Thoracic aorta (tissue), 2 donors: ENCODE measurements around the gene IGF2BP3. TPM values are rescaled to one million over a fixed set of nuclear protein-coding genes. Genes with fewer than 3 reads are reported as not detected.

Experiments used
- ATAC-seq: fragments of 150-250 bp; one replicate; pipeline ENCODE4 v1.8.0; 2017; ENCODE audit warnings: low read depth; ENCODE audit not compliant: insufficient number of reproducible peaks, low FRiP score
- DNase-seq: peaks from one replicate; pipeline ENCODE4 v3.0.0-alpha.2; 2020; ENCODE audit warnings: low spot score
- H3K27ac ChIP-seq, 2 donors: fragments of 200-600 bp; sonication (generic); 1 replicate in 1 of 2; 2 replicates in 1 of 2; pipeline ENCODE4 v1.5.1; 2016; ENCODE audit warnings: mild to moderate bottlenecking in 2 of 2, moderate library complexity in 2 of 2
- H3K27me3 ChIP-seq: fragments of 200-600 bp; sonication (generic); replicated peaks from 2 replicates; pipeline ENCODE4 v1.6.0; 2016; ENCODE audit warnings: mild to moderate bottlenecking; ENCODE audit not compliant: insufficient read depth
- H3K36me3 ChIP-seq: fragments of 200-600 bp; sonication (generic); one replicate; pipeline ENCODE4 v1.5.1; 2016
- H3K4me1 ChIP-seq, 2 donors: fragments of 200-600 bp; sonication (generic); 1 replicate in 1 of 2; 2 replicates in 1 of 2; pipeline versions ENCODE4 v1.5.1 to v1.6.0; 2016; ENCODE audit warnings: low read depth in 2 of 2, mild to moderate bottlenecking in 1 of 2; ENCODE audit not compliant: control insufficient read depth in 1 of 2
- H3K4me3 ChIP-seq: fragments of 200-600 bp; sonication (generic); 2 replicates; pipeline ENCODE4 v1.5.1; 2016; ENCODE audit warnings: mild to moderate bottlenecking
- H3K9me3 ChIP-seq: fragments of 200-600 bp; sonication (generic); 2 replicates; pipeline ENCODE4 v1.5.1; 2016
- total RNA-seq, 2 donors: library from RNA; depleted of rRNA; stranded (reverse); fragments of >200 nt; gene quantifications; one replicate each; pipeline versions ENCODE4 v1.1.0 to v1.2.3, GENCODE V29; 2016
- TF ChIP-seq, protein P1 (sequence below): fragments of 200-600 bp; sonication (generic); IDR thresholded peaks from one replicate; pipeline ENCODE4 v1.5.1; 2019; ENCODE audit warnings: antibody characterized with exemption

IGF2BP3 gene
- total RNA-seq, 2 donors from 2014 or later, result 0.27 to 8.1 TPM

DNA sequence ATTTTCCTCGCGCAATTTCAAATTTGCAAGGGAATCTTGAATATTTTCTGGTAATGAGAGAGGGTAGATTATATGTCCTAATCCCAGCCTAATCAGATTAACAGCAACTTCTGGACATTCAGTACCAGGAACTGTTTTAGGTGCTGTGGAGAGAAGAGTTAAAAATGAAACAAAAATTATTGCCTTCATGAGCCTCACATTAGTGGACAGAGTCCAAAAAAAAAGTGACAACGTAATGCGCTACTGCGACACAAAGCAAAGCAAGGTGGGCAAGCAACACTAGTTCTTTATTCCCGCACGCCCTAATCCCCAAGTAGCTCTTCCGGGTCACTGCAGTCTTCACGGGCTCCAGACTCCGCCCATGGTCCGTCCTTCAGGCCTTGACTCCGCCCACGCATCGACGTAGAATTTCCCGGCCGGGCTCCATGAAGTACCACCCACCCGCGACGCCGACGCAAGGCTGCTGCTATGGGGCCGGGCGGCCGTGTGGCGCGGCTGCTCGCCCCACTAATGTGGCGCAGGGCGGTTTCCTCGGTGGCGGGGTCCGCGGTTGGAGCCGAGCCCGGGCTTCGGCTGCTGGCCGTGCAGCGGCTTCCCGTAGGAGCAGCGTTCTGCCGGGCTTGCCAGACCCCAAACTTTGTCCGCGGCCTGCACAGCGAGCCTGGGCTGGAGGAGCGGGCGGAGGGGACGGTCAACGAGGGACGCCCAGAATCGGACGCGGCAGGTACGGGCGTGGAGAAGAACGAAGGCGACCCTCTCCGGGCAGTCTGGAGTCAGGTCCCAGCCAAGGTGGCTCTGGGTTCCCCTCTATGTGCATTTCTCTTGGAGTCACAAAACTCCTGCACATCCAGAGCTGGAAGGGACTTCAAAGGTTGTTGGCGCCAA, 171.2 kb downstream of the IGF2BP3 start, which contains the start of gene MALSU1:
Gene MALSU1 (plus strand): TSS at position 455 of the 885 bp plus-strand sequence. CDS start 14 bp downstream, at position 469.
- H3K4me1 ChIP-seq, result peaks cover 17 to 49% of the 10 kb centered on the region in 2 donors
- TF ChIP-seq, protein P1, sequence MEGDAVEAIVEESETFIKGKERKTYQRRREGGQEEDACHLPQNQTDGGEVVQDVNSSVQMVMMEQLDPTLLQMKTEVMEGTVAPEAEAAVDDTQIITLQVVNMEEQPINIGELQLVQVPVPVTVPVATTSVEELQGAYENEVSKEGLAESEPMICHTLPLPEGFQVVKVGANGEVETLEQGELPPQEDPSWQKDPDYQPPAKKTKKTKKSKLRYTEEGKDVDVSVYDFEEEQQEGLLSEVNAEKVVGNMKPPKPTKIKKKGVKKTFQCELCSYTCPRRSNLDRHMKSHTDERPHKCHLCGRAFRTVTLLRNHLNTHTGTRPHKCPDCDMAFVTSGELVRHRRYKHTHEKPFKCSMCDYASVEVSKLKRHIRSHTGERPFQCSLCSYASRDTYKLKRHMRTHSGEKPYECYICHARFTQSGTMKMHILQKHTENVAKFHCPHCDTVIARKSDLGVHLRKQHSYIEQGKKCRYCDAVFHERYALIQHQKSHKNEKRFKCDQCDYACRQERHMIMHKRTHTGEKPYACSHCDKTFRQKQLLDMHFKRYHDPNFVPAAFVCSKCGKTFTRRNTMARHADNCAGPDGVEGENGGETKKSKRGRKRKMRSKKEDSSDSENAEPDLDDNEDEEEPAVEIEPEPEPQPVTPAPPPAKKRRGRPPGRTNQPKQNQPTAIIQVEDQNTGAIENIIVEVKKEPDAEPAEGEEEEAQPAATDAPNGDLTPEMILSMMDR, result no peak
- peak; percentile 94 for ATAC-seq

DNA sequence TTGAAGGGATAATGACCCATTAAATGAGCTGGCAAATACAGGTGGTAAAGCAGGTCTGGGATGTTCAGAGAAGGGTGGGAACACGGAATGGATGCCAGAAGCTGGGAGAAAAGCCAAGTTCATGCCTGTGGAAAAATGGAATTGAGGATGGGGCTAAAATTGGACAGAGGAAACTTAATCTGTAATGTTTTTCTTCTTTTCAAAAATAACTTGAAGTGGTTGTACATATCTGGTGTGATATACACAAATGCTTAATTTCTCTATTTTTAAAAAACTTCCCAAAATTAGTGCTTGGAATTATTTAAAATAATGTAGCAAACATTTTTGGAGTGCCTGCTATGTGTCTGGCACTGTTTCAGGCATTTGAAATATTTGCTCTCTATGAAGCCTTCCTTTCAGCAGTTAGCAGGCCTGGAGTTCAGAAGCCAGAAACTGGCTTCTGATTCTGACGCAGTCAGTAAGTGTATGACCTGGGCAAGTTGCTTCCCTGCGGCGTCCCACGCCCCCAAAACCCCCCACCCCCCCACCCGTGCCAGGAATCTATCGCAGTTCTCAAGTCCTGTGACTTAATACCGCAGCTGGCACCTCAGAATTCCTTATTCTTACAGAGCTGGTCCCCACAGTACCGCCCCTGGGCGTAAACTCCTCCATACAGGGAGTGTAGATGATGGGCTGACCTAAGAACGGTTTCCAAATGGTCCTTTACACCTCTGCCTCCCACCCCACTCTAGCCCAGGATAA, 172.0 kb downstream of the IGF2BP3 start:
- TF ChIP-seq, protein P1, result no peak
- no peak for ATAC-seq
- Histone ChIP-seq H3K27ac (peak overlapping the region; percentile 84 to 86), H3K27me3 (no peaks in the 10 kb centered on the region), H3K4me3 (peak overlapping the region; percentile 85), H3K9me3 (no peaks in the 10 kb centered on the region), H3K36me3 (no peaks in the 10 kb centered on the region), H3K4me1 (peaks cover 17 to 42% of the 10 kb centered on the region in 2 donors)
- DNase-seq, result no peak

More for the DNA sequence above, 171.2 kb downstream of the IGF2BP3 start, which contains the start of gene MALSU1:
- no peaks in the 10 kb centered on the region for H3K9me3 ChIP-seq
- DNase-seq, result peak; percentile 97
- no peaks in the 10 kb centered on the region for H3K27me3 ChIP-seq
- peak within 1 kb of the TSS; percentile 84 to 86 for H3K27ac ChIP-seq
- H3K36me3 ChIP-seq, result peaks cover 2% of the 10 kb centered on the region
- peak within 1 kb of the TSS; percentile 85 for H3K4me3 ChIP-seq

DNA sequence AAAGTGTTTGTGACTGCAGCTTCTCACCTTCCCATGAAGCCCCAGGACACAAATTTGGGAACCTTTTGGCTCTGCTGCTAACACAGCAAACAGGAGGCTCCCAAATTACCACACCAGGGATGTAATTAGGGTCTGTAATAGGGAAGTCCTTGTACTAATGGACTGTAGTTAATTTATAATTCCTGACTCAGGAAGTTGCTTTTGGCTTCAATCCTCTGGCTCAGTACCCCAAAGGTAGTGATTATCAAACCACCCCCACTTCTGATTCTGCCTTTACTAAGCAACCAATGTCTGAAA, 174.9 kb downstream of the IGF2BP3 start:
- no peak overlapping the region for H3K27ac ChIP-seq
- no peaks in the 10 kb centered on the region for H3K36me3 ChIP-seq
- no peaks in the 10 kb centered on the region for H3K27me3 ChIP-seq
- DNase-seq (no peak), ATAC-seq (no peak)
- no peak overlapping the region for H3K4me3 ChIP-seq
- H3K4me1 ChIP-seq, result peaks cover 11 to 12% of the 10 kb centered on the region in 2 donors
- no peaks in the 10 kb centered on the region for H3K9me3 ChIP-seq
- TF ChIP-seq, protein P1, result no peak

DNA sequence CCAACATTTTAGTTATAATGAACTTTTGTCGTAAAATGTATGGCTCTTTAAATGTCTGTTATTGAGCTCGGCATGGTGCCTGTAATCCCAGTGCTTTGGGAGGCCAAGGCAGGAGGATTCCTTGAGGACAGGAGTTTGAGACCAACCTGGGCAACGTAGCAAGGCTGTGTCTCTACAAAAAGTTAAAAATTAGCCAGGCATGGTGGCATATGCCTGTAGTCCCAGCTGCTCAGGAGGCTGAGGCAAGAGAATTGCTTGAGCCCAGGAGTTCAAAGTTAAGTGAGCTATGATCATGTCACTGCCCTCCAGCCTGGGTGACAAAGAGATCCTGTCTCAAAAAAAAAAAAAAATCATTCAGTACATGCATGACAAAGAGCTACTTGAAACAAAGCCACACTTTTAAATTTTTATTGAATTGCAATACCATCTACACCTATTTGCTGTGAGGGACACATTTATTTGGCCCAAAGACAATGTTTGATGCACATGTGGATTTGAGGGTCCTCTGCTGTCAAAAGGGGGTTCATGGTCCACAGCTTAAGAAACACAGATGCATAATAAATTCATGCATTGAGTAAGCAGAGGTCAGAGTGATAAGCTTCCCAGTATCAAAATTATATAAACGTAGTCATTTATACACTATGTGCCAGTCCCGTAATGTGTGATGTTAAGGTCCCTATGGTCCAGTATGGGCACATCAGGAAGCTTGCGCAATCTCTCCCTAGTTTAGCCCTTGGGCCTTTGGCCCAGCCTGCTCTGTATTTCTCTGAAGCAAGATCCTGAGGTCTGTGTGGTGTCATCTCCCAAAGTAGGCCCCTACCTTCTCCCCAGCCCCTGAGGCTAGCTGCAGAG, 175.5 kb downstream of the IGF2BP3 start:
- Histone ChIP-seq H3K36me3 (no peaks in the 10 kb centered on the region), H3K27me3 (no peaks in the 10 kb centered on the region), H3K4me1 (peaks cover 7 to 8% of the 10 kb centered on the region in 2 donors), H3K4me3 (no peak overlapping the region), H3K27ac (no peak overlapping the region), H3K9me3 (no peaks in the 10 kb centered on the region)
- no peak for DNase-seq
- no peak for ATAC-seq
- TF ChIP-seq, protein P1, result no peak
